DND-41 (cell line): ENCODE results near the gene BPIFB2.
A peak's percentile ranks its signal among the peaks of the same experiment; 100 is the strongest.
"Not testable (repeated sequence)": the region's sequence is repeated elsewhere in the genome, so short reads cannot be mapped to it uniquely, and the experiment has no call there.

Source experiments
- ATAC-seq: fragments of 200-7000 bp; cut with Tn5 transposase; 3 replicates; pipeline ENCODE4 v1.9.1; 2021; ENCODE audit warnings: low read depth; ENCODE audit not compliant: insufficient read depth
- DNase-seq: peaks from one replicate; pipeline ENCODE4 v3.0.0-alpha.2; 2020
- H2AFZ ChIP-seq: 2 replicates; pipeline ENCODE4 v1.6.0; 2012; ENCODE audit warnings: low read depth, low read length
- H3K27ac ChIP-seq: 2 replicates; pipeline ENCODE4 v1.5.1; 2012; ENCODE audit warnings: low read length, inconsistent platforms
- H3K27me3 ChIP-seq: fragments of 200-600 bp; sonication (generic); 2 replicates; pipeline ENCODE4 v1.6.0; 2012; ENCODE audit warnings: low read length, mild to moderate bottlenecking, inconsistent platforms; ENCODE audit not compliant: insufficient read depth, poor library complexity
- H3K36me3 ChIP-seq: 2 replicates; pipeline ENCODE4 v1.5.1; 2012; ENCODE audit warnings: low read length, inconsistent platforms; ENCODE audit not compliant: insufficient read depth
- H3K4me1 ChIP-seq: 2 replicates; pipeline ENCODE4 v1.5.1; 2012; ENCODE audit warnings: mild to moderate bottlenecking, low read length; ENCODE audit not compliant: insufficient read depth
- H3K4me2 ChIP-seq: 2 replicates; pipeline ENCODE4 v1.6.0; 2012; ENCODE audit warnings: mild to moderate bottlenecking, moderate library complexity, low read length, inconsistent platforms; ENCODE audit not compliant: insufficient read depth
- H3K4me3 ChIP-seq, 2 experiments: fragments of 200-600 bp in 1 of 2; shearing (Covaris generic) in 1 of 2; 2 replicates each; pipeline ENCODE4 v1.5.1; 2012 to 2016; ENCODE audit warnings: inconsistent platforms in 2 of 2, low read length in 2 of 2, mild to moderate bottlenecking in 2 of 2, low read depth in 1 of 2, moderate library complexity in 1 of 2
- H3K79me2 ChIP-seq: 2 replicates; pipeline ENCODE4 v1.6.0; 2012; ENCODE audit warnings: low read length, inconsistent platforms; ENCODE audit not compliant: insufficient read depth
- H3K9ac ChIP-seq: 2 replicates; pipeline ENCODE4 v1.6.0; 2012; ENCODE audit warnings: low read depth, mild to moderate bottlenecking, inconsistent platforms, low read length, moderate library complexity
- H3K9me3 ChIP-seq: 2 replicates; pipeline ENCODE4 v1.5.1; 2012; ENCODE audit warnings: low read length, moderate library complexity, mild to moderate bottlenecking, inconsistent platforms; ENCODE audit not compliant: insufficient read depth, severe bottlenecking
- H4K20me1 ChIP-seq: 2 replicates; pipeline ENCODE4 v1.6.0; 2012; ENCODE audit warnings: low read length; ENCODE audit not compliant: insufficient read depth
- EZH2 ChIP-seq: IDR thresholded peaks from 3 replicates; pipeline ENCODE4 v1.6.1; 2012; ENCODE audit warnings: borderline replicate concordance, low read depth, mild to moderate bottlenecking, moderate library complexity, low read length, inconsistent platforms; ENCODE audit not compliant: severe bottlenecking
- TF ChIP-seq, protein P1 (sequence below): IDR thresholded peaks from 2 replicates; pipeline ENCODE4 v1.5.1; 2012; ENCODE audit warnings: borderline replicate concordance, low read length, moderate library complexity, mild to moderate bottlenecking; ENCODE audit not compliant: poor library complexity, severe bottlenecking; ENCODE audit errors: extremely low read depth

Gene BPIFB2

DNA sequence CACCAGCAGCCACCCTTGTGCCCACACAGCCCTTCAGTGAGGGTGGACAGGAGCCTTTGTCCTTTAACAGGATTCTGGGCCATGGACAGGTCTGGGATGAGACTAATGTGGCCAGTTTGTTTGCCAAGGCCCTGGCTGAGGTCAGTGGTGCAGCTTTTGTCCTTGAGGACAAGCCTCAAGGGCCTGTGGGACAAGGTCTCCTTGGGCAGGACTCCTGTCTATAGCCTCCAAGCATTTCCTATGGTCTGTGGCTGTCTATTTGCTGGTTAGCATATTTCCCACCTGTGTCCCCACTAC, 47.3 kb upstream of the BPIFB2 start:
- Histone ChIP-seq H3K27me3 (no peaks in the 10 kb centered on the region), H3K27ac (no peak overlapping the region), H4K20me1 (no peaks in the 10 kb centered on the region), H3K4me2 (no peak overlapping the region), H3K9ac (no peak overlapping the region), H3K4me1 (peaks cover 3% of the 10 kb centered on the region), H2AFZ (no peak overlapping the region), H3K79me2 (no peaks in the 10 kb centered on the region), H3K9me3 (peaks cover 24% of the 10 kb centered on the region), H3K36me3 (no peaks in the 10 kb centered on the region), H3K4me3 (no peak overlapping the region)
- ATAC-seq (no peak), DNase-seq (no peak)
- TF ChIP-seq EZH2 = no peak
- TF ChIP-seq, protein P1, sequence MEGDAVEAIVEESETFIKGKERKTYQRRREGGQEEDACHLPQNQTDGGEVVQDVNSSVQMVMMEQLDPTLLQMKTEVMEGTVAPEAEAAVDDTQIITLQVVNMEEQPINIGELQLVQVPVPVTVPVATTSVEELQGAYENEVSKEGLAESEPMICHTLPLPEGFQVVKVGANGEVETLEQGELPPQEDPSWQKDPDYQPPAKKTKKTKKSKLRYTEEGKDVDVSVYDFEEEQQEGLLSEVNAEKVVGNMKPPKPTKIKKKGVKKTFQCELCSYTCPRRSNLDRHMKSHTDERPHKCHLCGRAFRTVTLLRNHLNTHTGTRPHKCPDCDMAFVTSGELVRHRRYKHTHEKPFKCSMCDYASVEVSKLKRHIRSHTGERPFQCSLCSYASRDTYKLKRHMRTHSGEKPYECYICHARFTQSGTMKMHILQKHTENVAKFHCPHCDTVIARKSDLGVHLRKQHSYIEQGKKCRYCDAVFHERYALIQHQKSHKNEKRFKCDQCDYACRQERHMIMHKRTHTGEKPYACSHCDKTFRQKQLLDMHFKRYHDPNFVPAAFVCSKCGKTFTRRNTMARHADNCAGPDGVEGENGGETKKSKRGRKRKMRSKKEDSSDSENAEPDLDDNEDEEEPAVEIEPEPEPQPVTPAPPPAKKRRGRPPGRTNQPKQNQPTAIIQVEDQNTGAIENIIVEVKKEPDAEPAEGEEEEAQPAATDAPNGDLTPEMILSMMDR = no peak

DNA sequence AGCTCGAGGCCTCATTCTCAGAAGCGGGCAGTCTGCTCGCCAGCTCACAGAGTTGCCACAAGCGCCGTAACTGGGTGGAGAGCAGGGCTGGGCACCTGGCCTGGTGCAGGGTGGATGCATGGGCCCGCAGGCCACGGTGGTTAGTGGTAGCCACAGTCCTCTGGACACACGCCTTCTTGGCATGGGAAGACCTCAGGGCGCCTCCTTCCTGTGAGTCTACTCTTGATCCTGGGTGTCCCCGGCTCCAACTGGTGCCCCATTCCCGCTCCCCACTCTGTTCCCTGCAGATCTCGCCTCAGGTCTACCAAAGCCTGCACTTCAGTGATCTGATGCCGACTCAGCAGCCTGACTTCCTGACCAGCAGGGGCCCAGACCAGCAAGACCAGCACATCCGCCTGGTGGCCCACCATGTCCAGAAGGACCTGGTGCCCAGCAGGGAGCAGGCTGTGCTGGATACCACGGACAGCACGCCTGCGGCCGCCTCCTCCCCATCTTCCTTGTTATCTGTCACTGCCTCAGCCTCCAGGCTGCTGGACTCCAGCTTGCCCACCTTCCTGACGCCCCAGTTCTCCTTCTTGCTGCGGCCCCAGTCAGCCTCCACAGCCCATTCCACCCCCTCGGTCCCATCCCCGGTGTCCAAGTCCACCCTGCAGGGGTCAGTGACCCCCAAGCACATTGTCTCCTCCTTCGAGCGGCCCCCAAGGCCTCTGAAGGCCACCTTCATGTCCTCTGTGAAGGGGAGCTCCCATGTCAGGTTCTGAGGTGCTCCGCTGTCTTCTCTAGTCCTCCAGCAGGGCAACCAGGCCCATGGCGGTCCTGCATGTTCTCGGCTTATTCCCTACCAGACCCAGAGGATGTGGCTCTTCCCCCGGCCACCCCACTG, 46.4 kb upstream of the BPIFB2 start:
- Histone ChIP-seq H3K36me3 (no peaks in the 10 kb centered on the region), H3K27me3 (no peaks in the 10 kb centered on the region)
- DNase-seq = no peak

DNA sequence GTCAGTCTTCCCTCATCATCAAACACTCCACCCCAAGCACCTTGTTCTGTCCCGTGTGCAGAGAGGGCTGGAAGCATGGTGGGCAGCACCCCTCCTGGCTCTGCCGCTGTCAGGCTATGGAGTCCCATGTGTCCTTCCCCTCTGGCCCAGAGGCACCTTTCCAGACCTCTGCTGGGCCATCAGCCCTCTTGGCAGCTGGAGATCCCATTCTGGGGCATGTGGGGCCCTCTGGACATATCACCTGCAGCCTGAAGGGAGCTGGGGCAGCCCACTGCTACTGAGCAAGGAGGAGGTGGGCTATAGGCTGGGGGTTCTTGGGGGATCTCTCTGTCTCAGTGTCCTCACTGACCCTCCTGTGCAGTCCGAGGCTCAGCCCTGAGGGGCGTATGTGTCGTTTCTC, 45.5 kb upstream of the BPIFB2 start:
- no peak overlapping the region for H3K27ac ChIP-seq
- H3K9ac ChIP-seq = no peak overlapping the region
- no peak overlapping the region for H3K4me3 ChIP-seq
- H3K36me3 ChIP-seq = no peaks in the 10 kb centered on the region
- no peak overlapping the region for H2AFZ ChIP-seq
- no peaks in the 10 kb centered on the region for H3K79me2 ChIP-seq
- no peak for ATAC-seq
- H3K9me3 ChIP-seq = peaks cover 10% of the 10 kb centered on the region
- TF ChIP-seq, protein P1 = no peak
- no peak for TF ChIP-seq EZH2
- peak; percentile 3 for DNase-seq
- H3K27me3 ChIP-seq = no peaks in the 10 kb centered on the region
- no peak overlapping the region for H3K4me2 ChIP-seq
- H3K4me1 ChIP-seq = peaks cover 22% of the 10 kb centered on the region
- H4K20me1 ChIP-seq = no peaks in the 10 kb centered on the region

More for the DNA sequence above, 46.4 kb upstream of the BPIFB2 start:
- ATAC-seq = no peak
- no peak overlapping the region for H3K4me2 ChIP-seq
- H3K4me1 ChIP-seq = peaks cover 13% of the 10 kb centered on the region
- H3K4me3 ChIP-seq = no peak overlapping the region
- H3K27ac ChIP-seq = no peak overlapping the region
- H3K79me2 ChIP-seq = no peaks in the 10 kb centered on the region
- H3K9ac ChIP-seq = no peak overlapping the region
- no peak overlapping the region for H2AFZ ChIP-seq
- H3K9me3 ChIP-seq = peaks cover 19% of the 10 kb centered on the region
- H4K20me1 ChIP-seq = no peaks in the 10 kb centered on the region
- TF ChIP-seq, protein P1 = no peak
- no peak for TF ChIP-seq EZH2

DNA sequence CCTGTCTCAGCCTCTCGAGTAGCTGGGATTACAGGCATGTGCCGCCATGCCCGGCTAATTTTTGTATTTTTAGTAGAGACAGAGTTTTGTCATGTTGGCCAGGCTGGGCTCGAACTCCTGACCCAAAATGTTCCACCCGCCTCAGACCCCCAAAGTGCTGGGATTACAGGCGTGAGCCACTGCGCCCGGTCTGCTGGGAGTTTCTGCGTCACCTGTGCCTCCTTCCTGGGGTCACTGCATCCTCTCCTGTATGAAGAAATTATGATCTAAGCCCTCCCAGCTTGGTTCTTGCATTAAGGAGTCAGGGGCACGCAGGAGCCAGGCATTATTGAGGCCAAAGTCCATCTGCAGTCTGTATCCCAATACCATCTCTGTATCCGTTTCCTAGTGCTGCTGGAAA, 44.9 kb upstream of the BPIFB2 start:
- H3K27me3 ChIP-seq, DNase-seq, H3K27ac ChIP-seq, ATAC-seq, H3K4me3 ChIP-seq, H2AFZ ChIP-seq, H3K79me2 ChIP-seq, H3K36me3 ChIP-seq, H3K9ac ChIP-seq, H3K4me2 ChIP-seq, H3K9me3 ChIP-seq, H4K20me1 ChIP-seq: not testable (repeated sequence)
- peaks cover 28% of the 10 kb centered on the region for H3K4me1 ChIP-seq
